Effector memory CD4-positive, alpha-beta T cell (primary cell): ENCODE data around the gene EVA1B.

ENCODE experiments used
- DNase-seq, 3 donors: peaks; one replicate each; pipeline ENCODE4 v3.0.0-alpha.2; 2020
- H3K27ac ChIP-seq: 2 replicates; pipeline ENCODE4 v1.7.0; 2013; ENCODE audit warnings: mild to moderate bottlenecking, low read length, moderate library complexity; ENCODE audit not compliant: insufficient read depth, poor library complexity, severe bottlenecking
- H3K27me3 ChIP-seq: replicated peaks from 2 replicates; pipeline ENCODE4 v1.7.0; 2013; ENCODE audit warnings: mild to moderate bottlenecking, low read length; ENCODE audit not compliant: insufficient read depth, control insufficient read depth, poor library complexity, severe bottlenecking
- H3K36me3 ChIP-seq: 2 replicates; pipeline ENCODE4 v1.7.0; 2013; ENCODE audit warnings: mild to moderate bottlenecking, low read length, moderate library complexity; ENCODE audit not compliant: control insufficient read depth, insufficient read depth
- H3K4me1 ChIP-seq: 2 replicates; pipeline ENCODE4 v1.7.0; 2013; ENCODE audit warnings: low read length, mild to moderate bottlenecking; ENCODE audit not compliant: control insufficient read depth, insufficient read depth, poor library complexity, severe bottlenecking
- H3K4me3 ChIP-seq: 2 replicates; pipeline ENCODE4 v1.7.0; 2013; ENCODE audit warnings: low read length, low read depth, mild to moderate bottlenecking; ENCODE audit not compliant: insufficient read depth, poor library complexity, severe bottlenecking
- H3K9me3 ChIP-seq: 2 replicates; pipeline ENCODE4 v1.7.0; 2013; ENCODE audit warnings: mild to moderate bottlenecking, low read length, moderate library complexity; ENCODE audit not compliant: control insufficient read depth

EVA1B gene

GRCh38 chr1:36320767-36321118, 2.7 kb downstream of the EVA1B start:
- H3K4me1 ChIP-seq = peaks cover 29% of the 10 kb centered on the region
- H3K27me3 ChIP-seq = no peaks in the 10 kb centered on the region
- no peaks in the 10 kb centered on the region for H3K36me3 ChIP-seq
- no peak for DNase-seq
- no peak overlapping the region for H3K27ac ChIP-seq
- H3K4me3 ChIP-seq = peak overlapping the region; percentile 46
- H3K9me3 ChIP-seq = no peaks in the 10 kb centered on the region

- no peak overlapping the region for H3K27ac ChIP-seq
- H3K4me1 ChIP-seq = peaks cover 29% of the 10 kb centered on the region
- H3K27me3 ChIP-seq = no peaks in the 10 kb centered on the region
- H3K36me3 ChIP-seq = no peaks in the 10 kb centered on the region
- H3K4me3 ChIP-seq = peak overlapping the region; percentile 46
- no peak for DNase-seq
- H3K9me3 ChIP-seq = no peaks in the 10 kb centered on the region
These were observed 3.1 kb downstream of the EVA1B start for GRCh38 chr1:36320291-36320761.

GRCh38 chr1:36309397-36309796, 14.0 kb downstream of the EVA1B start:
- H3K9me3 ChIP-seq = no peaks in the 10 kb centered on the region
- no peak for DNase-seq
- no peak overlapping the region for H3K27ac ChIP-seq
- no peak overlapping the region for H3K4me3 ChIP-seq
- no peaks in the 10 kb centered on the region for H3K36me3 ChIP-seq
- peaks cover 4% of the 10 kb centered on the region for H3K4me1 ChIP-seq
- H3K27me3 ChIP-seq = no peaks in the 10 kb centered on the region

- peaks cover 4% of the 10 kb centered on the region for H3K4me1 ChIP-seq
- no peaks in the 10 kb centered on the region for H3K27me3 ChIP-seq
- peaks cover 12% of the 10 kb centered on the region for H3K36me3 ChIP-seq
- H3K9me3 ChIP-seq = no peaks in the 10 kb centered on the region
- H3K4me3 ChIP-seq = peak overlapping the region; percentile 65
- DNase-seq = no peak
- H3K27ac ChIP-seq = no peak overlapping the region
These were observed 15.7 kb downstream of the EVA1B start for GRCh38 chr1:36307601-36308330.

- Histone ChIP-seq H3K9me3 (no peaks in the 10 kb centered on the region), H3K4me1 (peaks cover 4% of the 10 kb centered on the region), H3K4me3 (peak overlapping the region; percentile 65), H3K36me3 (peaks cover 20% of the 10 kb centered on the region), H3K27me3 (no peaks in the 10 kb centered on the region), H3K27ac (peak overlapping the region; percentile 74)
- peak; percentile 86 to 90 (median 87) for DNase-seq
These were observed 16.5 kb downstream of the EVA1B start for GRCh38 chr1:36306902-36307456.

GRCh38 chr1:36306210-36306901, 17.1 kb downstream of the EVA1B start, which contains the start of gene SH3D21:
Gene SH3D21 (plus strand): TSS chr1:36306368. CDS start chr1:36306421, 53 bp downstream.
- no peaks in the 10 kb centered on the region for H3K9me3 ChIP-seq
- H3K4me3 ChIP-seq = peak within 1 kb of the TSS; percentile 65
- H3K27me3 ChIP-seq = no peaks in the 10 kb centered on the region
- peaks cover 4% of the 10 kb centered on the region for H3K4me1 ChIP-seq
- peaks cover 26% of the 10 kb centered on the region for H3K36me3 ChIP-seq
- DNase-seq = peak in 2 of 3 donors; percentile 37 to 43
- H3K27ac ChIP-seq = peak within 1 kb of the TSS; percentile 74

GRCh38 chr1:36305915-36306209, 17.6 kb downstream of the EVA1B start:
- H3K4me3 ChIP-seq = peak overlapping the region; percentile 65
- no peak for DNase-seq
- peaks cover 4% of the 10 kb centered on the region for H3K4me1 ChIP-seq
- peak overlapping the region; percentile 74 for H3K27ac ChIP-seq
- H3K36me3 ChIP-seq = peaks cover 31% of the 10 kb centered on the region
- H3K27me3 ChIP-seq = no peaks in the 10 kb centered on the region
- H3K9me3 ChIP-seq = no peaks in the 10 kb centered on the region

GRCh38 chr1:36304970-36305914, 18.2 kb downstream of the EVA1B start:
- Histone ChIP-seq H3K9me3 (no peaks in the 10 kb centered on the region), H3K4me3 (no peak overlapping the region), H3K36me3 (peaks cover 37% of the 10 kb centered on the region), H3K4me1 (peaks cover 4% of the 10 kb centered on the region), H3K27me3 (no peaks in the 10 kb centered on the region), H3K27ac (no peak overlapping the region)
- DNase-seq = no peak

- no peaks in the 10 kb centered on the region for H3K9me3 ChIP-seq
- H3K36me3 ChIP-seq = peaks cover 44% of the 10 kb centered on the region
- no peak for DNase-seq
- peaks cover 4% of the 10 kb centered on the region for H3K4me1 ChIP-seq
- no peaks in the 10 kb centered on the region for H3K27me3 ChIP-seq
- no peak overlapping the region for H3K4me3 ChIP-seq
- H3K27ac ChIP-seq = no peak overlapping the region
These were observed 18.9 kb downstream of the EVA1B start for GRCh38 chr1:36304521-36304920.
